GM12874 (cell line): Measurements from ENCODE around the gene HNRNPA0.

Source experiments
- TF ChIP-seq, protein P1 (sequence below): IDR thresholded peaks from 2 replicates; pipeline ENCODE4 v1.5.1; 2011; ENCODE audit warnings: low read depth, mild to moderate bottlenecking, control low read depth, low read length, moderate library complexity; ENCODE audit not compliant: insufficient read depth

HNRNPA0 gene

DNA sequence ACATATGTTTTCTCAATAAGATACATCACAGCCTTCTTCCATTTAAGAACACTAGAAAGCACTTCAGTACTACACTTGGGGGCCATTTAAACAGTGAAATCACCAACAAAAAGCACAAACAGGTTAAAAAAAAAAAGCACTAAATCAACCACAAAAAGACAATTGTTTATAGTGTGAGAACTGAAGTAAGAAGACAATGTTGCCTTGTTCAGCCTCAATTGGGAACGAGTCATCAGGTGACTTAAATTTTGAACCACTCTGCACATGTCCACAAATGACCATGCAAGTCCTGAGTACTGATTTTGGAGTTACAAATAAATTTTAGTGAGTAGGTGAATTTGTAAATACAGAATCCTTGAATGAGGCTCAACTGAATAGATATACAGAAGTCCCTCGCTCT, 37.2 kb upstream of the HNRNPA0 start:
- TF ChIP-seq, protein P1, sequence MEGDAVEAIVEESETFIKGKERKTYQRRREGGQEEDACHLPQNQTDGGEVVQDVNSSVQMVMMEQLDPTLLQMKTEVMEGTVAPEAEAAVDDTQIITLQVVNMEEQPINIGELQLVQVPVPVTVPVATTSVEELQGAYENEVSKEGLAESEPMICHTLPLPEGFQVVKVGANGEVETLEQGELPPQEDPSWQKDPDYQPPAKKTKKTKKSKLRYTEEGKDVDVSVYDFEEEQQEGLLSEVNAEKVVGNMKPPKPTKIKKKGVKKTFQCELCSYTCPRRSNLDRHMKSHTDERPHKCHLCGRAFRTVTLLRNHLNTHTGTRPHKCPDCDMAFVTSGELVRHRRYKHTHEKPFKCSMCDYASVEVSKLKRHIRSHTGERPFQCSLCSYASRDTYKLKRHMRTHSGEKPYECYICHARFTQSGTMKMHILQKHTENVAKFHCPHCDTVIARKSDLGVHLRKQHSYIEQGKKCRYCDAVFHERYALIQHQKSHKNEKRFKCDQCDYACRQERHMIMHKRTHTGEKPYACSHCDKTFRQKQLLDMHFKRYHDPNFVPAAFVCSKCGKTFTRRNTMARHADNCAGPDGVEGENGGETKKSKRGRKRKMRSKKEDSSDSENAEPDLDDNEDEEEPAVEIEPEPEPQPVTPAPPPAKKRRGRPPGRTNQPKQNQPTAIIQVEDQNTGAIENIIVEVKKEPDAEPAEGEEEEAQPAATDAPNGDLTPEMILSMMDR, result no peak

DNA sequence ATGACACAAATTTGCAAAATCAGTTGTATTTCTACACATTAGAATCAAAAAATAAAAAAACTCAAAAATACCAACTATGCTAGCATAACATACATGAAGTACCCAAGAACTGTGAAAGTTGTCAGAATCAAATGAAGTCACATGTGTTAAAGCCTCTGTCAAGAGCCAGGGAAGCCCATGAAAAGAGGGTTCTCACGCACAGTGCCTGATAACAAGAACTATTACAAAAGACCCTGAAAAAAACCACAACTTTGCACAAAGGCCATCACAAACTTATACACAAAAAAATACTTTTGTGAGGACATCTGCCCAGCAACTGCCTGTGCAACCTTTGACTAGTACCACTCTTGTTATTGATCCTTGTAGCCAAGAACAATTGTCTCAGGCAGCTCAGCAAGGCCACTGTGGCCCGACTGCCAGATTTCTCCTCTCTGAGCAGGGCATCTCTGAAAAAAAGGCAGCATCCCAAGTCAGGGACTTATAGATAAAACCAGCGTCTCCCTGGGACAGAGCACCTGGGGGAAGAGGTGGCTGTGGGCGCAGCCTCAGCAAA, 28.9 kb upstream of the HNRNPA0 start:
- TF ChIP-seq, protein P1, result no peak

DNA sequence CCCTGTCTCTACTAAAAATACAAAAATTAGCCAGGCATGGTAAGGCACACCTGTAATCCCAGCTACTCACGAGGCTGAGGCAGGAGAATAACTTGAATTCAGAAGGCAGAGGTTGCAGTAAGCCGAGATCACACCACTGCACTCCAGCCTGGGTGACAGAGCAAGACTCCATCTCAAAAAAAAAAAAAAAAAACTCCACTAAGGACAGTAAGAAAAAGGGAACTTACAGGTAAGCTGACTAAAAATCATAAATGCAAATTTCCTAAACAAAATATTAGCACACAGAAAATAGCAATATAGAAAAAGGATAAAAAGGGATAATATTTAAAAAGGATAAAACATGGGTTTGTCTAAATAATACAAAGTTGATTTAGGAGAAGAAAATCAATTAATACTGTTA, 27.9 kb upstream of the HNRNPA0 start:
- TF ChIP-seq, protein P1, result no peak

DNA sequence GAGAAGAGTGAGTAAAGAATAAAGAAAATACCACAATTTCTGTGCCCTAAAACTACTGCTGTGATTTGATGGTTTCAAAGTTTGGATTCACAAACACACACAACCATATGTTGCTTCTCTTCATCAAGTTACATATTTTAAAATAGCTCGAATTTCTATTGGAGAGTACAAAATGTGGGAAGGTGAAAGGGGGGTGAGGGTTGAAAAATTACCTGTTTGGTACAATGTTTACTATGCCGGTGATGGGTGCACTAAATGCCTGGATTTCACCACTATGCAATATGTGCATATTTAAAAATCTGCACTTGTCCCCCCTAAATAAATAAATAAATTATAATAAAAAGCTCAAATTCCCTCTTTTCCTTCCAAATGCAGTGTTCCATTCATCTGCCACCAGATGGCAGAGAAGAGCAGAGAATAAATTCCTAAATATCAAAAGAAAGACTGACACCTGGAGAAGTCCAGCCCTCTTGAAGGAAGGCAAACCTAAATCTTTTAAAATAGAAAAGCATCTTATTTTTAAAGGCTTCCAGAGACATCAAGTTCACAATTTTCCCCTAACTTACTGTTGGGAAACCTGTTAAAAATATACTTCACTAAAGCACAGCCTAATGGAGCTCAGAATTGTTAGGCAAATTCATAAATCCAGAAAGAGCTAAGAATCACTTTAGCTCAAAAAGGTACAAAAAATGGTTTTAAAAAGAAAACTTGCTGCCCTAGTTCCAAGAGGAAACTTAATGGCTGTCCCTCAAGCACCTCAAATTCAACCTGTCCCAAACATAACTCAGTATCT, 24.8 kb upstream of the HNRNPA0 start:
- TF ChIP-seq, protein P1, result peak; percentile 35; the same call in 1 of the 2 replicates

DNA sequence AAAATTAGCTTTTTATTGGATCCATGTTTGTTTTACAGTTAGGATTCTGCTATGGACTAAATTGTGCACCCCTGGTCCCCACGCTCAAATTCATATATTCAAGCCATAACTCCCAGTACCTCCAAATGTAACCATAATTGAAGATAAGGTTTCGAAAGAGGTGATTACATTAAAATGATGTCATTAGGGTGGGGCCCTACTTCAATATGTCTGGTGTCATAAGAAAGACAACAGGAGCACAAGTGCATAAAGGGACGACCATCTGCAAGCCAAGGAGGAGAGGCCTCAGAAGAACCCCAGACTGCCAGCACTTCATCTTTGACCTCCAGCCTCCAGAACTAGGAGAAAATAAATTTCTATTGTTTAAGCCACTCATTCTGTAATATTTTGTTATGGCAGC, 7.4 kb upstream of the HNRNPA0 start:
- TF ChIP-seq, protein P1, result no peak

DNA sequence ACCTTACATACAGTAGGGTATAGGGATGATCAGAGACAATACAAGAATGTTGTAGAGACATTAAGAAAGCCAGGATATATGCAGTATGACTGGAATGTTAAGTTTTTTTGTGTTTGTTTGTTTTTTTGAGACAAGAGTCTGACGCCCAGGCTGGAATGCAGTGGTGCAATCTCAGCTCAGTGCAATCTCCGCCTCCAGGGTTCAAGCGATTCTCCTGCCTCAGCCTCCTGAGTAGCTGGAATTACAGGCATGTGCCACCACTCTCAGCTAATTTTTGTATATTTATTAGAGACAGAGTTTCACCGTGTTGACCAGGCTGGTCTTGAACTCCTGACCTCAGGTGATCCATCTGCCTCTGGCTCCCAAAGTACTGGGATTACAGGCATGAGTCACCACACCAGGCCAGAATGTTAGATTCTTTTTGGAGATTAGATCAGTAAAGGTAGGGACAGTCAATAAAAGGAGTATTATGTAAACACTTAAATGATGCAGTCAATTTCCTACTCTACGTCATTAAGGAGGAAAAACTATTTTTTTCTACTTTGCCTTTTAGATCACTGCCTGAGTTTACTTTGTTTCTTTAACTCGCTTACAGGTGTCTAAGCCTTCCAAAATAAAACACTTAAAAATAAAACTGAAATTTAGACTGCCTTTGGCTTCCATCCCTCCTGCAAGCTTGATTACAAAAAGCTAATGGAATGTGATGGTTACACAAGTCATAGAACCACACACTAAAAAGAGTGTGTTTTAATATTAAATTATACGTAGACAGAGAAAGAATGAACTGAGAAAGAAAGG, 6.8 kb upstream of the HNRNPA0 start:
- TF ChIP-seq, protein P1, result no peak

DNA sequence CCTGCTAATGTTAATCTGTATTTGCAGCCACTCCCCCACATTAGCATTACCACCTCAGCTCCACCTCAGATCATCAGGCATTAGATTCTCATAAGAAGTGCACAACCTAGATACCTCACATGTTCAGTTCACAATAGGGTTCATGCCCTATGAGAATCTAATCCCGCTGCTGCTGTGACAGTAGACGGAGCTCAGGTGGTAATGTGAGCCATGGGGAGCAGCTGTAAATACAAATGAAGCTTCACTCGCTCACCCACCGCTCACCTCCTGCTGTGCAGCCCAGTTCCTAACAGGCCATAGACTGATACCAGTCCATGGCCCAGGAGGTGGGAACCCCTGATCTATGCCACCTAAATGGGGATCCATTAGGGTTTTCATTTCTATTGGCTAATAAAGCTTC, 6.1 kb upstream of the HNRNPA0 start:
- TF ChIP-seq, protein P1, result no peak
